Type B pancreatic cell (in vitro differentiated cells): ENCODE results near the gene FAM120C. TPM values are rescaled to one million over a fixed set of nuclear protein-coding genes. Genes with fewer than 3 reads are reported as not detected.
A peak's percentile ranks its signal among the peaks of the same experiment; 100 is the strongest.

Source experiments
- DNase-seq: peaks from one replicate; pipeline ENCODE4 v3.0.0; 2021; ENCODE audit warnings: mixed read lengths; ENCODE audit not compliant: unreplicated experiment; ENCODE audit errors: extremely low spot score
- H3K27ac Mint-ChIP-seq: 2 replicates; pipeline ENCODE4 v1.8.0; 2021; ENCODE audit warnings: mild to moderate bottlenecking, mixed read lengths
- H3K27me3 Mint-ChIP-seq: 2 replicates; pipeline ENCODE4 v1.8.0; 2021; ENCODE audit warnings: mixed read lengths
- H3K36me3 Mint-ChIP-seq: 2 replicates; pipeline ENCODE4 v1.8.0; 2021; ENCODE audit warnings: mixed read lengths
- H3K4me1 Mint-ChIP-seq: one replicate; pipeline ENCODE4 v1.8.0; 2021; ENCODE audit warnings: mixed read lengths; ENCODE audit not compliant: unreplicated experiment
- H3K4me3 Mint-ChIP-seq: 2 replicates; pipeline ENCODE4 v1.8.0; 2021; ENCODE audit warnings: mild to moderate bottlenecking, mixed read lengths
- H3K9me3 Mint-ChIP-seq: 2 replicates; pipeline ENCODE4 v1.8.0; 2021; ENCODE audit warnings: mixed read lengths
- CTCF ChIP-seq: fragments of 200-600 bp; sonication (generic); conservative IDR thresholded peaks from 2 replicates; pipeline ENCODE4 v1.5.0; 2021; ENCODE audit warnings: antibody characterized with exemption, mild to moderate bottlenecking
- total RNA-seq: library from RNA; stranded (reverse); gene quantifications from 2 replicates; pipeline ENCODE4 v1.2.1, GENCODE V29; 2021; ENCODE audit warnings: low replicate concordance

FAM120C gene
- total RNA-seq, 1 donor from 2014 or later: 12.7 TPM

- H3K27ac Mint-ChIP-seq: peak overlapping the region; percentile 36
- DNase-seq: peak; percentile 71
- peaks cover 5% of the 10 kb centered on the region for H3K36me3 Mint-ChIP-seq
- H3K9me3 Mint-ChIP-seq: peaks cover 3% of the 10 kb centered on the region
- TF ChIP-seq CTCF: no peak
- H3K4me3 Mint-ChIP-seq: peak overlapping the region; percentile 84
- H3K4me1 Mint-ChIP-seq: peaks cover 31% of the 10 kb centered on the region
- H3K27me3 Mint-ChIP-seq: no peaks in the 10 kb centered on the region
Measured at GRCh38 chrX:54182194-54182863, 725 bp downstream of the FAM120C start.

DNA sequence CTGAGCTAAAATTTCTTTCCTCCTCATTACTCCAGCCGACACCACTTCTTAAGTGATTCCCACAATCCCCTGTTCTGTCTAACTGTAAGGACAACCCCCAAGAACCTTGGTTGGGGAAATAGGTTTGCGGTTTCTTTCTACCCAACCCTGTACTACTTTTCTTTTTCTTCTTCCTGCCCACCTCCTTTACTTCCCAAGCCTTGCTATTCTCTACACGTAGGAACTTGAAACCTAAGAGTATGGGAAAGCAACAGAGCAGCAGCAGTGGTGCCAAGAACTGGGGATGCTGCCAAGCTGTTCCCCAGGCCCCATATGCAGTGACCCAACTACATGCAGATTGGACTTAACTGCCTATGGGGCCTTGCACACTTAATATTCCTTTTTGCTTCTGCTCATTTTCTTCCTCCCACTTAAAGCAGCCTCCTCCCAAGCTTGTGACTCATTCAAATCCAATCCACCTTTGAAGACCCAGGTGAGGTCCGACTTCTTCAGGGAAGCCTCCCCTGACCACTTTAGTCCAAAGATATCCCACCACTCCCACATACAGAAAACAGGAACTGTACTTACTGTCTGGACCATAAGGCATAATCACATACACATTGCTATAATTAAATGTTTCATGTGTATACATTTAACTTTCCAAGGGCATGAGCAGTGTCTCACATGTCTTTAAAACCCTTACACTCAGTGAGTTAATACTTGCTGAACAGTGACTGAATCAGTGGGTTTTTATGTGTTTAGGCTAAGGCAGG, 1.7 kb downstream of the FAM120C start:
- Mint-ChIP-seq H3K4me3 (peak overlapping the region; percentile 84), H3K36me3 (peaks cover 9% of the 10 kb centered on the region), H3K27ac (peak overlapping the region; percentile 36), H3K4me1 (peaks cover 31% of the 10 kb centered on the region), H3K9me3 (peaks cover 3% of the 10 kb centered on the region), H3K27me3 (no peaks in the 10 kb centered on the region)
- TF ChIP-seq CTCF: no peak
- no peak for DNase-seq

GRCh38 chrX:54180403-54180802, 2.7 kb downstream of the FAM120C start:
- H3K9me3 Mint-ChIP-seq: peaks cover 3% of the 10 kb centered on the region
- peak overlapping the region; percentile 84 for H3K4me3 Mint-ChIP-seq
- no peaks in the 10 kb centered on the region for H3K27me3 Mint-ChIP-seq
- DNase-seq: no peak
- peak overlapping the region; percentile 74 for H3K27ac Mint-ChIP-seq
- peaks cover 31% of the 10 kb centered on the region for H3K4me1 Mint-ChIP-seq
- TF ChIP-seq CTCF: no peak
- peaks cover 9% of the 10 kb centered on the region for H3K36me3 Mint-ChIP-seq

- Mint-ChIP-seq H3K4me1 (peaks cover 27% of the 10 kb centered on the region), H3K27me3 (no peaks in the 10 kb centered on the region), H3K36me3 (peaks cover 12% of the 10 kb centered on the region), H3K4me3 (peak overlapping the region; percentile 4), H3K27ac (peak overlapping the region; percentile 75), H3K9me3 (no peaks in the 10 kb centered on the region)
- no peak for TF ChIP-seq CTCF
- no peak for DNase-seq
Measured at GRCh38 chrX:54178100-54178940, 4.7 kb downstream of the FAM120C start.

DNA sequence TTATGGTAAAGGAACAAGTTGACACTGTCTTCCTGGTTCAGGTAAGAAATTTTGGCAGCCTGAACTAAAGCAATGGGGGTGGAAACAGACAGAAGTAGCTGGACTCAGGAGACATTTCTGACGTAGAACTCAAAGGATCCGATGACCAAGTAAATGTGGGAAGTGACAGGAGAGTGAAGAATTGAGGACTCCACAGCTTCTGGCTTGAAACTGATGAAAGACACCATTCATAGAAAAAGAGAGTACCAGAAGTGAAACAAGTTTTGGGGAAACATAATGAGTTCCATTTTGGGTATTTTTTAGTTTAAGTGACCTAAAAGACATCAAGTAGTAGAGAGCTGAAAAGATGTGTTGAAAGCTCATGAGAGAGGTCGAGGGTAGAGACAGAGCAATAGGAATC, 5.7 kb downstream of the FAM120C start:
- Mint-ChIP-seq H3K4me3 (peak overlapping the region; percentile 4), H3K27me3 (no peaks in the 10 kb centered on the region), H3K36me3 (peaks cover 12% of the 10 kb centered on the region), H3K27ac (peak overlapping the region; percentile 75), H3K4me1 (peaks cover 27% of the 10 kb centered on the region), H3K9me3 (no peaks in the 10 kb centered on the region)
- DNase-seq: no peak
- TF ChIP-seq CTCF: no peak
